Skin epidermis (tissue), 12 donors: ENCODE data around the gene AARSD1.
"Not testable (repeated sequence)": the region's sequence is repeated elsewhere in the genome, so short reads cannot be mapped to it uniquely, and the experiment has no call there.

Source experiments
- H3K27ac ChIP-seq, 21 experiments: fragments of 200-600 bp; sonication (generic) in 11 of 21; one replicate each; pipeline ENCODE4 v1.5.0; 2020; ENCODE audit warnings: mild to moderate bottlenecking in 3 of 21, inconsistent platforms in 2 of 21, moderate library complexity in 2 of 21
- H3K4me3 ChIP-seq, 7 experiments: fragments of 200-600 bp; sonication (generic) in 2 of 7; one replicate each; pipeline ENCODE4 v1.5.0; 2020; ENCODE audit warnings: inconsistent platforms in 2 of 7, mild to moderate bottlenecking in 2 of 7, moderate library complexity in 1 of 7

AARSD1 gene

GRCh38 chr17:42923472-42923871 lies 40.8 kb downstream of the AARSD1 start:
- H3K4me3 ChIP-seq, result not testable (repeated sequence)
- peak overlapping the region in 2 of 21 experiments; percentile 28 to 81 for H3K27ac ChIP-seq

GRCh38 chr17:42922294-42922693 lies 42.0 kb downstream of the AARSD1 start:
- peak overlapping the region in 2 of 21 experiments; percentile 39 to 81 for H3K27ac ChIP-seq
- H3K4me3 ChIP-seq, result no peak overlapping the region

DNA sequence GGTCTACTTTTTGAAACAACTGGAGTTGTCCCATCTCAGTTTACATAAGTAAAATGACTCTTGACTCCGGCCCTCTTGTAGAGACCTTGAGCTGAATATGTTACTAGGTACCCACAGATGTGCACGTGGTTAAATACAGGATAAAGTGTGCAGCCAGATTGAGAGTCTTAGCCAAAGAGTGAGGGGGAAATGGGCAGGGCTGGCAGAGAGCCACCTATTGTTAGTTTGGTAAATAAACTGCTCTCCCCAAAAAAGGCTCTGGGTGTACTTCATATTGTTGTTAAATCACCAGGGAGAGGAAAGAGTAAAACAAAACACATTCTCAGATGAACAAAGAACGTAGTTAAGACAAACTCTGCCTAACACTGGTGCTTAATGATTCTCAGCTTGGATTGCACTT lies 43.3 kb downstream of the AARSD1 start:
- H3K4me3 ChIP-seq, result no peak overlapping the region
- peak overlapping the region in 4 of 21 experiments; percentile 39 to 81 (median 46) for H3K27ac ChIP-seq

GRCh38 chr17:42920106-42920900 lies 44.0 kb downstream of the AARSD1 start:
- peak overlapping the region in 3 of 21 experiments; percentile 11 to 48 (median 45) for H3K27ac ChIP-seq
- no peak overlapping the region for H3K4me3 ChIP-seq

- H3K27ac ChIP-seq, H3K4me3 ChIP-seq: not testable (repeated sequence)
Observed at GRCh38 chr17:42919522-42920077, 44.7 kb downstream of the AARSD1 start.

DNA sequence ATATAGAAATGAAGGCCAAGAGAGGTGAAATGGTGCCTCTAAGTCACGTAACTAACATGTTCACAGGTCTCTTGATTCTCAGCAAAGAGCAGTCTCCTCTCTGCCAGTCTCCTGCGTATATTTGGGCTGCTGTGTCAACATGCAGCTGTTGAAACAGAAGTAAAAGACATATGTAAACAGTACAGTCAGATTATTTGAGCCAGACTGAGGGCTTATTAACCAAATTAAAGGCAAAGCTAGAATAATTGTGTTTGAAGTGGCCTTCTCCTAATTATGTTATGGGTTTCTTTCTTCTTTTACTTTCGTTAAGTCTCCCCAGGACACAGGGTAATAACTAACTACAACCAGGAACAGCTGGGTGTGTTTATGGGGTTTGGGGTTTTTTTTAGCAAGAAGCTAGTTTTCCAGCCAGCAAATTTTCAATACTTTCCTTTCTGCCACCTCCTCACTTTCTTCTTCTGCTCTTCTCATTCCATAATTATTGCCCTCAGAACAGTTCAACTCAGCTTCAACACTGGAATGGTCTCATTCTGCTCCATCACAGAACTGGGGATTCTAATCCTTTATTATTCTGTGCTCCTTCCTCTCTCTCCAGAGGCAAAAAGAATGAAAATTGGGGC lies 45.2 kb downstream of the AARSD1 start:
- Histone ChIP-seq H3K27ac (no peak overlapping the region), H3K4me3 (no peak overlapping the region)

DNA sequence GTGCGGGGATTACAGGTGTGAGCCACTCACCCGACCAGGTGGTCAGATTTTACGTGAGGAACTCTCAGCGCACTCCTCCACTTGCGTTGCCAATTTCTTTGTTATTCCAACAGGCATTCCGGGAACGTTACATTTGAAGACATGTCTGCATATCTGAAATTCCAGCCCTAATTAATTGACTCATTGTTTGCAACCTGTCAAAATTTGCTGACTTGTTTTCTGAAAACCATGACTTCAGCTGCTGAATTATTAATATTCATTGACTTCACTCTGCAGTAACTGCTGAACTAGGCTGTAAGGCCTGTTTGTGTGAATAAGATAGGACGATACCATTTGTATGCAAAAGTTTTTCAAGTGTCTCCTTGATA lies 47.0 kb downstream of the AARSD1 start:
- no peak overlapping the region for H3K4me3 ChIP-seq
- peak overlapping the region in 1 of 21 experiments; percentile 2 for H3K27ac ChIP-seq

GRCh38 chr17:42916388-42917235 lies 47.6 kb downstream of the AARSD1 start:
- H3K27ac ChIP-seq, H3K4me3 ChIP-seq: not testable (repeated sequence)

DNA sequence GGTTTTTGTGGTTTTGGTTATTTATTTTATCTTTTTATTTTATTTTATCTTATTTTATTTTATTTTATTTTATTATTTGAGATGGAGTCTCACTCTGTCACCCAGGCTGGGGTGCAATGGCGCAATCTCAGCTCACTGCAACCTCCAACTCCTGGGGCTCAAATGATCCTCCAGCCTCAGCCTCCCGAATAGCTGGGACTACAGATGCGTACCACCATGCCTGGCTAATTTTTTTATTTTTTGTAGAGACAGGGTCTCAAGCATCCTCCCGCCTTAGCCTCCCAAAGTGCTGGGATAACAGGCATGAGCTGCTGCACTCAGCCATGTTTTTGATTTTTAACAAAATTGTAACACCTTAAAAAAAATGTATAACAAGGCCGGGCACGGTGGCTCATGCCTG lies 49.0 kb downstream of the AARSD1 start:
- H3K27ac ChIP-seq, H3K4me3 ChIP-seq: not testable (repeated sequence)

- Histone ChIP-seq H3K27ac (no peak overlapping the region), H3K4me3 (no peak overlapping the region)
Observed at GRCh38 chr17:42913981-42914617, 50.2 kb downstream of the AARSD1 start.

GRCh38 chr17:42913522-42913921 lies 50.7 kb downstream of the AARSD1 start:
- H3K27ac ChIP-seq, result no peak overlapping the region
- no peak overlapping the region for H3K4me3 ChIP-seq

DNA sequence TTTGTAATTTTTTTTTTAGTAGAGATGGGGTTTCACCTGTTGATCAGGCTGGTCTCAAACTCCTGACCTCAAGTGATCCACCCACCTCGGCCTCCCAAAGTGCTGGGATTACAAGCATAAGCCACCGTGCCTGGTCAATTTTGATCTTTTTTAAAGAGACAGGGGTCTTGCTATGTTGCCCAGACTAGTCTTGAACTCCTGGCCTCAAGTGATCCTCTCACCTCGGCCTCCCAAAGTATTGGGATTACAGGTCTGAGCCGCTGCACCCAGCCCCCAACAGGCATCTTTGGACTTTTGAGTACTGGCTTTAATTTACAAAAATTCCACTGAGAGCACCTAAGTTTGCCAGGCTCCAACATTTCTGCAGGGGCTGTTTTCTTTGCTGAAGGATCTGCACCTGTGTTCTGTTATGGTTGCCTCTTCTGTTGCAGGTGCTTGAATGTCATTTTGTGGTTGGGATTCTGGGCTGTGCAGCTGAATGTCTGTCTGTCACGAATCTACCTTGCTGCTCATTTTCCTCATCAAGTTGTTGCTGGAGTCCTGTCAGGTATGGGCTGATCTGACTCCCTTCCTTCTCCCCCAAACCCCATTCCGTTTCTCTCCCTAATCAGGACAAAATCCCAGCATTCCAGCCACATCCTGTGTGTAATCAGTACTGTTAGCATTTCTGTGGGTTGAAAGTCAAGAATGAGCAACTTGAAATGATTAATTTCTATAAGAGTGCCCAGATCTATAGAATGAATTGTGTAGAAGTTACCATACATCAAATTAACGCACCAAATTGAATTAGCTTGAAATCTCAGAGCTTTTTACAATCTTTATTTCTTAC lies 55.2 kb downstream of the AARSD1 start:
- H3K27ac ChIP-seq, result no peak overlapping the region
- H3K4me3 ChIP-seq, result no peak overlapping the region

DNA sequence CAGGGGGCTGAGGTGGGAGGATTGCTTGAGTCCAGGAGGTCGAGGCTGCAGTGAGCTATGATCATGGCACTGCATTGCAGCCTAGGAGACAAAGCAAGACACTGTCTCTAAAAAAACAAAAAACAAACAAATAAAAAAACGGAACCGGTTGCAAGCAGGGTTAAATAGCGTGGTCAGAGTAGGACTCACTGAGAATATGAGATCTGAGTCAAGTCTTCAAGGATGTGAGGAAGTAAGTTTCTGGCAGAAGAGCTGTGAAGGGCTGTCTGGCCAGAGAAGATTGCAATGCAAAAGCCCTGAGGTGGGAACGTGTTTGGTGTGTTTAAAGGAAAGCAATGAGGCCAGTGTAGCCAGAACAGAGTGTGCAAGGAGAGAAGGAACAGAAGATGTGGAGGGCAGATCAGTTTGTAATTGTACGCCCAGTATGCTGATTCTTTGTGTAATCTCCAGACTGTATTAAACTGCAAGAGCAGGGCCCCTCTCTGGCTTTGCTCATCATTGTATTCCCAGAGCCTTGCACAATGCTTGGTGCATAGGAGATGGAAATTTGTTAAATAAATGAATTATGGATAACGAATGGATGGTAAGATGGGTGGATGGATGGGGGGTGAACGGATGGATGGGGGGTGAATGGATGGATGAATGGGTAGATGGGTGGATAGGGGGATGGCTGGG lies 57.3 kb downstream of the AARSD1 start:
- H3K4me3 ChIP-seq, result no peak overlapping the region
- H3K27ac ChIP-seq, result no peak overlapping the region

DNA sequence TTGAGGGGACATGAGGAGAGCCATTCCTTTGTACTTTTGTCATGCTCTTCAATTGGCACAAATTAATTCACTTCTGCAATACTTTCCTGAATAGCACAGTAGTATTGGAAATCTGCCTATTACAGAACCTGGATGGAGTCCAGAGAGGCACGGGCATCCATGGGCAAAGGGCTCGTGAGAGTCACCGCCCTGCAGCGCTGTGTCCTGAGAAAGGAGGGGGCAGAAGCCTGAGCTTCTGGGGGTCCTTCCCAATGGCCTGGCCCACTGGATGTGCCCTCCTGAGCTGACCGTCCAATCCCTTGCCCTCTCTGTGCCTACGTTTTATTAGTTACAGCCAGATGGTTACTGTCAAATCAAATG lies 60.2 kb downstream of the AARSD1 start:
- no peak overlapping the region for H3K27ac ChIP-seq
- H3K4me3 ChIP-seq, result no peak overlapping the region

GRCh38 chr17:42901535-42902229 lies 62.6 kb downstream of the AARSD1 start:
- Histone ChIP-seq H3K27ac (no peak overlapping the region), H3K4me3 (no peak overlapping the region)
